WI38 (cell line): ENCODE data around the gene ZNF865.

Source experiments
- H3K4me3 ChIP-seq: 2 replicates; pipeline ENCODE4 v1.5.1; 2011; ENCODE audit warnings: low read depth, mild to moderate bottlenecking, control low read depth, low read length
- TF ChIP-seq, protein P1 (sequence below): IDR thresholded peaks from 2 replicates; pipeline ENCODE4 v1.5.1; 2012; ENCODE audit warnings: low read depth, mild to moderate bottlenecking, control low read depth, low read length

ZNF865 gene

DNA sequence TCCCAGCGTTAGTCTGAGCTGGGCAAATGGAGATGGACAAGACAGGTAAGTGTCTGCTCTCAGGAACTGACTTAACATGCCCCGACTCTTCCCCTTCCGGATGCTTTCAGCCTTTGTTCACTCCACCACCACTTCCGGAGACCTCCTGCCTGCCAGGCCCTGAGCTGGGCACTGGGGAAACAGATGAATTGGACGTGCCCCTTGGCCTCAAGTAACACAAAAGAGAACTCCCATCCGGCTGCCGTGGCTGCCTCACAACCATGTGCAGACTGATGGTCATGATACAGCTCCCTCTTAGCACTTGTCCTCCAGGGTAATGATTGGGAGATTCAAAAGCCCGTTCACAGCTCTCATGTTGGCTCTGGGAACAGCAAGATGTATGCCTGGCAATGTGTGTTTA lies 12.0 kb downstream of the ZNF865 start:
- no peak overlapping the region for H3K4me3 ChIP-seq
- TF ChIP-seq, protein P1, sequence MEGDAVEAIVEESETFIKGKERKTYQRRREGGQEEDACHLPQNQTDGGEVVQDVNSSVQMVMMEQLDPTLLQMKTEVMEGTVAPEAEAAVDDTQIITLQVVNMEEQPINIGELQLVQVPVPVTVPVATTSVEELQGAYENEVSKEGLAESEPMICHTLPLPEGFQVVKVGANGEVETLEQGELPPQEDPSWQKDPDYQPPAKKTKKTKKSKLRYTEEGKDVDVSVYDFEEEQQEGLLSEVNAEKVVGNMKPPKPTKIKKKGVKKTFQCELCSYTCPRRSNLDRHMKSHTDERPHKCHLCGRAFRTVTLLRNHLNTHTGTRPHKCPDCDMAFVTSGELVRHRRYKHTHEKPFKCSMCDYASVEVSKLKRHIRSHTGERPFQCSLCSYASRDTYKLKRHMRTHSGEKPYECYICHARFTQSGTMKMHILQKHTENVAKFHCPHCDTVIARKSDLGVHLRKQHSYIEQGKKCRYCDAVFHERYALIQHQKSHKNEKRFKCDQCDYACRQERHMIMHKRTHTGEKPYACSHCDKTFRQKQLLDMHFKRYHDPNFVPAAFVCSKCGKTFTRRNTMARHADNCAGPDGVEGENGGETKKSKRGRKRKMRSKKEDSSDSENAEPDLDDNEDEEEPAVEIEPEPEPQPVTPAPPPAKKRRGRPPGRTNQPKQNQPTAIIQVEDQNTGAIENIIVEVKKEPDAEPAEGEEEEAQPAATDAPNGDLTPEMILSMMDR, result no peak

DNA sequence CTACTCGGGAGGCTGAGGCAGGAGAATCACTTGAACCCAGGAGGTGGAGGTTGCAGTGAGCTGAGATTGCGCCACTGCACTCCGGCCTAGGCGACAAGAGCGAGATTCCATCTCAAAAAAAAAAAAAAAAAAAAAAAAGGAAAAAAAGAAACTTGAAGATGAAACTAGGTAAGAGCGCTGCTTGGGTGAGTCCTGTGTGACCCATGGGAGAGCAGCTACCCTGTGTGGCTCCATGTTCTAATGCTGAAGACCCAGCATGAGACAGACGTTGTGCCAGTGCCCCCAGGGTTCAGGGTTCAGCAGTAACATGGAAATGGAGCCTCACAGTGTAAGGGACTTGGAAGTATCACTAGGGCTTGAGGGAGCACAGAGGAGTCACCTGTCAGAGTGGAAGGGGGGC lies 13.0 kb downstream of the ZNF865 start:
- TF ChIP-seq, protein P1, result no peak
- H3K4me3 ChIP-seq, result no peak overlapping the region

DNA sequence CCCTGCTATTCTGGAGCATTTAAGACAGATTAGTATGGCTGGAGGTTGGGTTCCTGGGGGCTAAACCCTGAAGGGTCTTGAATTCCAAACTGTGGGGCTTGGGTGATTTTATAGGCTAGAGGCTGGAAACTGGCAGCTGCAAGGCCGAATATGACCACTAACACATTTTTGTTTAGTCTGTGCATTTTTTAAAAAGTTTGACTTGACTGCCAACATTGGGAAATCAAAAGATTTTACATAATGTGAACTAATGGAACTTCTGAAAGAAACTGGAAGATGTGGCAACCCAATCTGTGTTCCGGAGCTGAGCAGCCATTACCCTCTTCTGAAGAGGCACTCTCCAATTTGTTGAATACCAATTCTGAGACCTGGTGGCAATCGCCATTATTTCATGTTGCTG lies 13.8 kb downstream of the ZNF865 start:
- no peak overlapping the region for H3K4me3 ChIP-seq
- TF ChIP-seq, protein P1, result no peak

GRCh38 chr19:55620410-55621204 lies 15.2 kb downstream of the ZNF865 start:
- TF ChIP-seq, protein P1, result no peak
- no peak overlapping the region for H3K4me3 ChIP-seq

DNA sequence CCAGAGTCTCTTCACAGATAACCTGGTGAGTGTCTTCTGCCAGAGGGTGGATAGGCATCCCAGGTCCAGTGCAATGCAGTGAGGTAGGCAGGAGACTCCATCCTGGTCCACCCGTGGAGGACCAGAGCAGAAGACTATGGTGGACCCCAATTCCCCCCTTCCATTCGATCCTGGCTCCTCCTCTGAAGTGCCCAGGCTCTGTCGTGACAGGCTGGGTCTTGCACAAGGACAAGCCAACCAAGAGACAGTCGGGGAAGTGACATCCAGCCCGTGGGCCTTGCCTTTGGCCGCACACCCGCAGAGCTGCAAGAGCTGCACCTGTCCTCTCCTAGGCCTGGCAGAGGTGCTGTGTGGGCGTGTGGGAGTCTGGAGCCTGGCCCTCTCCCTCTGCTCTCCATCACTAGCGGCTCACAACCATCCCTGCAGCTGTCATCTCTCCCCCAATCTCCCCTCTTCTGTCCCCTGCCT lies 15.8 kb downstream of the ZNF865 start:
- no peak overlapping the region for H3K4me3 ChIP-seq
- TF ChIP-seq, protein P1, result no peak

GRCh38 chr19:55621673-55622231 lies 16.3 kb downstream of the ZNF865 start:
- H3K4me3 ChIP-seq, result no peak overlapping the region
- TF ChIP-seq, protein P1, result no peak

- TF ChIP-seq, protein P1, result no peak
- no peak overlapping the region for H3K4me3 ChIP-seq
Measured at GRCh38 chr19:55622242-55622969, 17.0 kb downstream of the ZNF865 start.
